H9 (cell line): ENCODE data around the gene C2orf78. TPM values are rescaled to one million over a fixed set of nuclear protein-coding genes. Genes with fewer than 3 reads are reported as not detected.

Source experiments
- DNase-seq: peaks from one replicate; pipeline ENCODE4 v3.0.0-alpha.2; 2017
- H2AFZ ChIP-seq: one replicate; pipeline ENCODE4 v1.6.1; 2013; ENCODE audit warnings: mild to moderate bottlenecking, low read length, control low read depth, moderate library complexity
- H2AK5ac ChIP-seq: 2 replicates; pipeline ENCODE4 v1.6.1; 2013; ENCODE audit warnings: low read length, control low read depth, mixed read lengths; ENCODE audit not compliant: insufficient read length
- H2BK120ac ChIP-seq: one replicate; pipeline ENCODE4 v1.6.1; 2013; ENCODE audit warnings: low read depth, mild to moderate bottlenecking, low read length, control low read depth, inconsistent platforms; ENCODE audit not compliant: poor library complexity, severe bottlenecking
- H2BK12ac ChIP-seq: 2 replicates; pipeline ENCODE4 v1.6.1; 2013; ENCODE audit warnings: low read length, control low read depth, mixed read lengths, low read depth; ENCODE audit not compliant: insufficient read length
- H2BK15ac ChIP-seq: 2 replicates; pipeline ENCODE4 v1.6.1; 2013; ENCODE audit warnings: low read depth, low read length, control low read depth
- H2BK20ac ChIP-seq: one replicate; pipeline ENCODE4 v1.6.1; 2013; ENCODE audit warnings: low read depth, mild to moderate bottlenecking, low read length, control low read depth, inconsistent platforms; ENCODE audit not compliant: poor library complexity, severe bottlenecking
- H2BK5ac ChIP-seq: 2 replicates; pipeline ENCODE4 v1.6.1; 2013; ENCODE audit warnings: low read length, control low read depth, mixed read lengths; ENCODE audit not compliant: insufficient read length
- H3K14ac ChIP-seq: 2 replicates; pipeline ENCODE4 v1.6.1; 2013; ENCODE audit warnings: low read length, control low read depth; ENCODE audit not compliant: insufficient read depth
- H3K18ac ChIP-seq: 2 replicates; pipeline ENCODE4 v1.6.1; 2013; ENCODE audit warnings: low read depth, mild to moderate bottlenecking, mixed read lengths, low read length, control low read depth; ENCODE audit not compliant: insufficient read length
- H3K23ac ChIP-seq: 2 replicates; pipeline ENCODE4 v1.6.1; 2013; ENCODE audit warnings: low read length, control low read depth, mixed read lengths, low read depth; ENCODE audit not compliant: insufficient read length
- H3K23me2 ChIP-seq: 2 replicates; pipeline ENCODE4 v1.6.1; 2013; ENCODE audit warnings: low read depth, mild to moderate bottlenecking, mixed read lengths, low read length, control low read depth; ENCODE audit not compliant: insufficient read length, poor library complexity, severe bottlenecking
- H3K27ac ChIP-seq: 2 replicates; pipeline ENCODE4 v1.5.1; 2013; ENCODE audit warnings: low read length, control low read depth, mixed read lengths, low read depth; ENCODE audit not compliant: insufficient read length
- H3K27me3 ChIP-seq: 2 replicates; pipeline ENCODE4 v1.6.1; 2013; ENCODE audit warnings: low read length, control low read depth, inconsistent platforms; ENCODE audit not compliant: insufficient read depth
- H3K4ac ChIP-seq: 2 replicates; pipeline ENCODE4 v1.6.1; 2013; ENCODE audit warnings: low read depth, mild to moderate bottlenecking, control low read depth, inconsistent platforms, low read length, moderate library complexity
- H3K4me1 ChIP-seq: 2 replicates; pipeline ENCODE4 v1.6.1; 2013; ENCODE audit warnings: low read length, control low read depth, inconsistent platforms; ENCODE audit not compliant: insufficient read depth
- H3K4me2 ChIP-seq: 2 replicates; pipeline ENCODE4 v1.6.1; 2013; ENCODE audit warnings: low read length, control low read depth, mixed read lengths; ENCODE audit not compliant: insufficient read length, insufficient read depth
- H3K56ac ChIP-seq: 2 replicates; pipeline ENCODE4 v1.6.1; 2013; ENCODE audit warnings: low read depth, mild to moderate bottlenecking, mixed read lengths, low read length, control low read depth; ENCODE audit not compliant: insufficient read length
- H3K79me1 ChIP-seq: 2 replicates; pipeline ENCODE4 v1.6.1; 2013; ENCODE audit warnings: low read depth, mild to moderate bottlenecking, moderate library complexity, low read length, control low read depth, inconsistent platforms; ENCODE audit not compliant: insufficient read depth, poor library complexity, severe bottlenecking
- H3K79me2 ChIP-seq: 2 replicates; pipeline ENCODE4 v1.6.1; 2013; ENCODE audit warnings: low read length, control low read depth, inconsistent platforms; ENCODE audit not compliant: insufficient read depth
- H3K9ac ChIP-seq: 2 replicates; pipeline ENCODE4 v1.6.1; 2013; ENCODE audit warnings: low read length, control low read depth, mixed read lengths; ENCODE audit not compliant: insufficient read length; ENCODE audit errors: extremely low read depth
- H3K9me3 ChIP-seq: one replicate; pipeline ENCODE4 v1.6.1; 2013; ENCODE audit warnings: low read depth, low read length, inconsistent platforms; ENCODE audit not compliant: control insufficient read depth
- H3T11ph ChIP-seq: one replicate; pipeline ENCODE4 v1.6.1; 2013; ENCODE audit warnings: mild to moderate bottlenecking, low read length, control low read depth, inconsistent platforms
- H4K20me1 ChIP-seq: one replicate; pipeline ENCODE4 v1.6.1; 2013; ENCODE audit not compliant: control insufficient read depth, insufficient read length, insufficient read depth
- H4K5ac ChIP-seq: 2 replicates; pipeline ENCODE4 v1.6.1; 2013; ENCODE audit warnings: low read depth, mild to moderate bottlenecking, mixed read lengths, low read length, control low read depth; ENCODE audit not compliant: insufficient read length
- H4K8ac ChIP-seq: replicated peaks from 2 replicates; pipeline ENCODE4 v1.6.1; 2013; ENCODE audit warnings: low read length, control low read depth, mixed read lengths, low read depth; ENCODE audit not compliant: insufficient read length
- H4K91ac ChIP-seq: 2 replicates; pipeline ENCODE4 v1.6.1; 2013; ENCODE audit warnings: low read depth, mild to moderate bottlenecking, moderate library complexity, mixed read lengths, low read length, control low read depth; ENCODE audit not compliant: insufficient read length
- H3K27ac Mint-ChIP-seq, 3 experiments: 2 replicates in 2 of 3; 3 replicates in 1 of 3; pipeline ENCODE4 v1.8.0; 2020 to 2021; ENCODE audit warnings: mixed read lengths in 3 of 3, mild to moderate bottlenecking in 1 of 3, moderate library complexity in 1 of 3
- H3K27me3 Mint-ChIP-seq: 2 replicates; pipeline ENCODE4 v1.8.0; 2021; ENCODE audit warnings: low read depth, mild to moderate bottlenecking, moderate library complexity, mixed read lengths
- H3K36me3 Mint-ChIP-seq, 3 experiments: 2 replicates in 2 of 3; 3 replicates in 1 of 3; pipeline ENCODE4 v1.8.0; 2020 to 2021; ENCODE audit warnings: low read depth in 3 of 3, mixed read lengths in 3 of 3; ENCODE audit not compliant: insufficient read depth in 1 of 3
- H3K4me1 Mint-ChIP-seq, 2 experiments: 2 replicates each; pipeline ENCODE4 v1.8.0; 2020; ENCODE audit warnings: mixed read lengths in 2 of 2
- H3K4me3 Mint-ChIP-seq, 2 experiments: 2 replicates in 1 of 2; 3 replicates in 1 of 2; pipeline ENCODE4 v1.8.0; 2020 to 2021; ENCODE audit warnings: mild to moderate bottlenecking in 2 of 2, mixed read lengths in 2 of 2, moderate library complexity in 1 of 2
- H3K9me3 Mint-ChIP-seq, 2 experiments: 2 replicates in 1 of 2; 3 replicates in 1 of 2; pipeline ENCODE4 v1.8.0; 2020; ENCODE audit warnings: mild to moderate bottlenecking in 2 of 2, mixed read lengths in 2 of 2, moderate library complexity in 1 of 2
- CTCF ChIP-seq: fragments of 200-600 bp; sonication (generic); conservative IDR thresholded peaks from 3 replicates; pipeline ENCODE4 v1.8.0; 2021; ENCODE audit warnings: antibody characterized with exemption, mild to moderate bottlenecking
- WGBS: extraction: QIAGEN DNeasy Blood & Tissue Kit; methylation state at CpG from one replicate; pipeline ENCODE4 v1.1.7; 2013; ENCODE audit warnings: missing lambda C conversion rate, low lambda C conversion rate, mixed read lengths; ENCODE audit not compliant: insufficient read length; ENCODE audit errors: extremely low coverage; 5-methylcytosine and 5-hydroxymethylcytosine counted together
- total RNA-seq: library from RNA; stranded (reverse); gene quantifications from 2 replicates; pipeline ENCODE4 v1.2.1, GENCODE V29; 2021

The C2orf78 gene
- total RNA-seq, 1 experiment from 2014 or later: 0.09 TPM

GRCh38 chr2:73779467-73780236, 4.3 kb upstream of the C2orf78 start, which contains the start of gene DUSP11:
Gene DUSP11 (minus strand): TSS chr2:73780103. CDS start chr2:73779974, 129 bp downstream.
- no peaks in the 10 kb centered on the region for H3K9me3 Mint-ChIP-seq
- Histone ChIP-seq H3K4me2 (peak within 1 kb of the TSS; percentile 94), H2BK20ac (no peak within 1 kb of the TSS), H2BK12ac (no peak within 1 kb of the TSS), H3K79me2 (no peaks in the 10 kb centered on the region; the same call in 1 of the 2 replicates), H4K8ac (no peak within 1 kb of the TSS), H3K9me3 (no peaks in the 10 kb centered on the region), H3K23ac (no peak within 1 kb of the TSS), H3K27me3 (no peaks in the 10 kb centered on the region), H4K20me1 (no peaks in the 10 kb centered on the region), H3K14ac (peak within 1 kb of the TSS; percentile 93), H2BK120ac (peak within 1 kb of the TSS; percentile 55), H3K27ac (no peak within 1 kb of the TSS), H4K5ac (peak within 1 kb of the TSS; percentile 81), H3K4me1 (no peaks in the 10 kb centered on the region), H3K4ac (no peak within 1 kb of the TSS), H2AK5ac (no peak within 1 kb of the TSS), H2BK5ac (peak within 1 kb of the TSS; percentile 5), H2AFZ (peak within 1 kb of the TSS; percentile 5), H3K56ac (no peak within 1 kb of the TSS), H3K18ac (peak within 1 kb of the TSS; percentile 83), H2BK15ac (no peak within 1 kb of the TSS), H3K79me1 (no peaks in the 10 kb centered on the region), H3T11ph (no peak within 1 kb of the TSS), H4K91ac (no peak within 1 kb of the TSS), H3K23me2 (peaks cover 4% of the 10 kb centered on the region), H3K9ac (peak within 1 kb of the TSS; percentile 93)
- no CpG with 5 or more reads among the region's 40 CpGs for whole genome bisulfite sequencing
- peaks cover 9% of the 10 kb centered on the region in 2 experiments for H3K4me1 Mint-ChIP-seq
- TF ChIP-seq CTCF: peak; percentile 89
- DNase-seq: peak; percentile 95
- H3K27ac Mint-ChIP-seq: peak within 1 kb of the TSS; percentile 23 to 99 (median 96); a peak in 5 of 7 replicates
- H3K36me3 Mint-ChIP-seq: peaks cover 6 to 31% (median 22%) of the 10 kb centered on the region in 3 experiments; a peak in 6 of 7 replicates
- peak within 1 kb of the TSS; percentile 99 for H3K4me3 Mint-ChIP-seq
- H3K27me3 Mint-ChIP-seq: no peaks in the 10 kb centered on the region; the same call in 1 of the 2 replicates
